Ectodermal cell (in vitro differentiated cells): ENCODE measurements around the gene CETN2.
"Not testable (repeated sequence)": the region's sequence is repeated elsewhere in the genome, so short reads cannot be mapped to it uniquely, and the experiment has no call there.

ENCODE experiments used
- H3K27ac ChIP-seq: 2 replicates; pipeline ENCODE4 v1.7.0; 2013; ENCODE audit warnings: mild to moderate bottlenecking, low read depth, low read length; ENCODE audit not compliant: insufficient read depth, poor library complexity, severe bottlenecking
- H3K27me3 ChIP-seq: 2 replicates; pipeline ENCODE4 v1.7.0; 2013; ENCODE audit warnings: mild to moderate bottlenecking, low read length; ENCODE audit not compliant: insufficient read depth, control insufficient read depth, poor library complexity, severe bottlenecking
- H3K36me3 ChIP-seq: one replicate; pipeline ENCODE4 v1.7.0; 2013; ENCODE audit warnings: low read length; ENCODE audit not compliant: control insufficient read depth, insufficient read depth
- H3K4me1 ChIP-seq: one replicate; pipeline ENCODE4 v1.7.0; 2013; ENCODE audit warnings: low read length; ENCODE audit not compliant: control insufficient read depth, insufficient read depth
- H3K4me3 ChIP-seq: 2 replicates; pipeline ENCODE4 v1.7.0; 2013; ENCODE audit warnings: low read depth, low read length, control low read depth; ENCODE audit not compliant: insufficient read depth
- H3K9me3 ChIP-seq: 2 replicates; pipeline ENCODE4 v1.7.0; 2013; ENCODE audit warnings: mild to moderate bottlenecking, low read length, moderate library complexity; ENCODE audit not compliant: control insufficient read depth
- WGBS, 2 experiments: methylation state at CpG; one replicate each; pipeline ENCODE4 v1.1.7; 2013; ENCODE audit warnings: missing lambda C conversion rate in 2 of 2; 5-methylcytosine and 5-hydroxymethylcytosine counted together

CETN2 gene

GRCh38 chrX:152861826-152862225 is 31.3 kb upstream of the CETN2 start:
- H3K27ac ChIP-seq, result no peak overlapping the region
- H3K4me1 ChIP-seq, result no peaks in the 10 kb centered on the region
- H3K9me3 ChIP-seq, result no peaks in the 10 kb centered on the region
- no peaks in the 10 kb centered on the region for H3K27me3 ChIP-seq
- WGBS, 2 experiments, result 93 to 96% methylated on average over 2 to 4 of the region's 6 CpGs
- H3K4me3 ChIP-seq, result no peak overlapping the region
- no peaks in the 10 kb centered on the region for H3K36me3 ChIP-seq

DNA sequence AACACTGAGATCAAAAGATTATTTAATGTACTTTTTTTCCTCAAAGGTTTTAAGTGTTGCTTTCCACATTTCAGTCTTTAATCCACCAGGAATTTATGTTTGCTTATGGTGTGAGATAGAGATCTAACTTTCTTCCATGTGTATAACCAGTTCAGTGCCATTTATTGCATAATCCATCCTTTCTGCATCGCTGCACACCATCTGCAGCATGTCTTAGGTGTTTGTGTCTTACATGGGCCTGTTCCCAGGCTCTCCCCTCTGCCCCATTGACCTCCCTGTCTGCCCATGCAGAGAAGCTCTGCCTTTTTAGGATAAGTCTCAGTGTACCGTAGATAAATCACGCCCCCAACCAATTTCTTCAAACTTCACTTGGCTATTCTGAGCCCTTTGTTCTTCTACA is 30.6 kb upstream of the CETN2 start:
- Histone ChIP-seq H3K27me3 (no peaks in the 10 kb centered on the region), H3K9me3 (no peaks in the 10 kb centered on the region), H3K27ac (no peak overlapping the region), H3K4me1 (no peaks in the 10 kb centered on the region), H3K4me3 (no peak overlapping the region), H3K36me3 (no peaks in the 10 kb centered on the region)
- WGBS, 2 experiments, result 88 to 97% methylated on average over 3 of the region's 3 CpGs

DNA sequence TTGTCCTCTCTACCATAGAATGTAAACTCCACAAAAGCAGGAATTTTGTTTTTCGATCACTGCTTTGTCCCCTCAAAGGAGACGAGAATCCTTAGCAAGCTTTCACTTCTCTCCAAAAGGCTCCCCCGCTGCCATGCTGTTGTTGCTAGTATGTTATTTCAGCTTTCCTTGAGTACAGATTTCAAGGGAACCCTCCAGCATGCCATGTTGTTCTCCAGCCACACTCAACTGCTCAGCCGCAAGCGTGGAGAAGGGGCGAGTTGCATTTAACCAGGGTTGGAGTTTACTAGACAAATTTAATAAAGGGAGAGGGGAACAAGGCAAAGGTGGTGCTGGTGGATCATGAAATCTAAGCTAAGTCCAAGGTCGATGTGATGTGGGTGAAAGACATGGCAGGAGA is 23.4 kb upstream of the CETN2 start:
- H3K4me3 ChIP-seq, result no peak overlapping the region
- H3K36me3 ChIP-seq, result no peaks in the 10 kb centered on the region
- no peak overlapping the region for H3K27ac ChIP-seq
- H3K4me1 ChIP-seq, result no peaks in the 10 kb centered on the region
- H3K9me3 ChIP-seq, result no peaks in the 10 kb centered on the region
- H3K27me3 ChIP-seq, result no peaks in the 10 kb centered on the region
- 97 to 98% methylated on average over 6 of the region's 7 CpGs for WGBS, 2 experiments

DNA sequence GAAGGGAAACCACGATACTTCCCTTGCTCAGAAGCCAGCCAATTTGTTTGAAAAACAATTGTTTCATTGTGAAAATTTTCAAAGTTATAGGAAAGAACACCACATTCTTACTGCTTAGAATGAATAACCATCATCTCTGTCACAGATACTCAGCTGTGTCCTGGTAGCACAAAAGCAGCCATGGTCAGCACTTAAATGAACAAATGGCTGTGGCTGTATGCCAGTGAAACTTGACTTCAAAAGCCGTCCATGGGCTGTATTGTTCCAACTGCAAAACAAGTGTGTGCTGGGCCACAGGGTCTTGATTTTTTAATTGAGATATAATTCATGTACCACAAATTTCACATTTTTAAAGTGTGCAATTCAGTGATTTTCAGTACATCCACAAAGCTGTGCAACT is 19.9 kb upstream of the CETN2 start:
- Histone ChIP-seq H3K27me3 (no peaks in the 10 kb centered on the region), H3K36me3 (no peaks in the 10 kb centered on the region), H3K27ac (no peak overlapping the region), H3K4me1 (no peaks in the 10 kb centered on the region), H3K9me3 (no peaks in the 10 kb centered on the region), H3K4me3 (no peak overlapping the region)
- WGBS, 2 experiments, result 95 to 100% methylated on average over 2 of the region's 2 CpGs

GRCh38 chrX:152847281-152847680 is 16.7 kb upstream of the CETN2 start:
- Histone ChIP-seq H3K27ac (no peak overlapping the region), H3K27me3 (no peaks in the 10 kb centered on the region), H3K4me3 (no peak overlapping the region), H3K9me3 (no peaks in the 10 kb centered on the region), H3K4me1 (peaks cover 7% of the 10 kb centered on the region), H3K36me3 (no peaks in the 10 kb centered on the region)
- 84 to 87% methylated on average over 2 of the region's 6 CpGs for WGBS, 2 experiments

- H3K4me3 ChIP-seq, result no peak overlapping the region
- no peaks in the 10 kb centered on the region for H3K9me3 ChIP-seq
- WGBS, 2 experiments, result 95 to 98% methylated on average over 17 of the region's 17 CpGs
- H3K4me1 ChIP-seq, result peaks cover 7% of the 10 kb centered on the region
- H3K27ac ChIP-seq, result no peak overlapping the region
- no peaks in the 10 kb centered on the region for H3K36me3 ChIP-seq
- H3K27me3 ChIP-seq, result no peaks in the 10 kb centered on the region
Observed at GRCh38 chrX:152845618-152846240, 15.2 kb upstream of the CETN2 start.

DNA sequence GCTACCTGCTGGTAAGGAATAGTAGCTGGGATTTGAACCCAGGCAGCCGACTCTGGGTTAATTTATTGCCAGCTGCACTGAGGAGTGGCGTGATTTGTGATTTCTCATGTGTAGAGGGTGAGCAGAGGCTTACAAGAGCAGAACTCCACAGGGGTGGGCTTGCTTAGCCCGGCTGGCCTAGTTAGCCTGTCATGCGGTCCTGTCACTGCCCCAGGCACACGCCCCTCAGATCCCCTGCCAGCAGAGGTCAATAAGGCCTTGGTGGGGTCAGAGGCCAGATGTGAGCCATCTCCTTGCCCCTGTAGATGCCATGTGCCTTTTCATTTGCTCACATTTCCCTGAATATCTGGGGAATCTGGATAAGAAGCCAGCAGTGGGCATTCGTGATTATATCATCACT is 13.7 kb upstream of the CETN2 start:
- Histone ChIP-seq H3K27ac (no peak overlapping the region), H3K4me3 (no peak overlapping the region), H3K9me3 (no peaks in the 10 kb centered on the region), H3K36me3 (no peaks in the 10 kb centered on the region), H3K27me3 (no peaks in the 10 kb centered on the region), H3K4me1 (peaks cover 7% of the 10 kb centered on the region)
- 43 to 58% methylated on average over 6 of the region's 6 CpGs for WGBS, 2 experiments

- H3K36me3 ChIP-seq, result no peaks in the 10 kb centered on the region
- no peaks in the 10 kb centered on the region for H3K27me3 ChIP-seq
- WGBS, 2 experiments, result 78 to 85% methylated on average over 4 to 5 of the region's 5 CpGs
- peaks cover 7% of the 10 kb centered on the region for H3K4me1 ChIP-seq
- H3K27ac ChIP-seq, result no peak overlapping the region
- no peak overlapping the region for H3K4me3 ChIP-seq
- H3K9me3 ChIP-seq, result no peaks in the 10 kb centered on the region
Observed at GRCh38 chrX:152843852-152844251, 13.3 kb upstream of the CETN2 start.

GRCh38 chrX:152842772-152843338 is 12.3 kb upstream of the CETN2 start:
- peaks cover 7% of the 10 kb centered on the region for H3K4me1 ChIP-seq
- H3K27ac ChIP-seq, result no peak overlapping the region
- H3K9me3 ChIP-seq, result no peaks in the 10 kb centered on the region
- WGBS, 2 experiments, result 93 to 98% methylated on average over 7 to 8 of the region's 10 CpGs
- no peaks in the 10 kb centered on the region for H3K36me3 ChIP-seq
- no peaks in the 10 kb centered on the region for H3K27me3 ChIP-seq
- no peak overlapping the region for H3K4me3 ChIP-seq

- not testable (repeated sequence) for H3K4me3 ChIP-seq, H3K36me3 ChIP-seq, H3K9me3 ChIP-seq, H3K27me3 ChIP-seq, H3K4me1 ChIP-seq, H3K27ac ChIP-seq
- no CpG with 5 or more reads among the region's 1 CpG for WGBS, 2 experiments
Observed at GRCh38 chrX:152835470-152835869, 4.9 kb upstream of the CETN2 start.
